Ecto neural progenitor cell (in vitro differentiated cells): Measurements from ENCODE around the gene KIF26A.
A peak's percentile ranks its signal among the peaks of the same experiment; 100 is the strongest.
"Not testable (repeated sequence)": the region's sequence is repeated elsewhere in the genome, so short reads cannot be mapped to it uniquely, and the experiment has no call there.

Experiments
- DNase-seq: peaks from one replicate; pipeline ENCODE4 v3.0.0-alpha.2; 2018; ENCODE audit warnings: low spot score

Gene KIF26A

DNA sequence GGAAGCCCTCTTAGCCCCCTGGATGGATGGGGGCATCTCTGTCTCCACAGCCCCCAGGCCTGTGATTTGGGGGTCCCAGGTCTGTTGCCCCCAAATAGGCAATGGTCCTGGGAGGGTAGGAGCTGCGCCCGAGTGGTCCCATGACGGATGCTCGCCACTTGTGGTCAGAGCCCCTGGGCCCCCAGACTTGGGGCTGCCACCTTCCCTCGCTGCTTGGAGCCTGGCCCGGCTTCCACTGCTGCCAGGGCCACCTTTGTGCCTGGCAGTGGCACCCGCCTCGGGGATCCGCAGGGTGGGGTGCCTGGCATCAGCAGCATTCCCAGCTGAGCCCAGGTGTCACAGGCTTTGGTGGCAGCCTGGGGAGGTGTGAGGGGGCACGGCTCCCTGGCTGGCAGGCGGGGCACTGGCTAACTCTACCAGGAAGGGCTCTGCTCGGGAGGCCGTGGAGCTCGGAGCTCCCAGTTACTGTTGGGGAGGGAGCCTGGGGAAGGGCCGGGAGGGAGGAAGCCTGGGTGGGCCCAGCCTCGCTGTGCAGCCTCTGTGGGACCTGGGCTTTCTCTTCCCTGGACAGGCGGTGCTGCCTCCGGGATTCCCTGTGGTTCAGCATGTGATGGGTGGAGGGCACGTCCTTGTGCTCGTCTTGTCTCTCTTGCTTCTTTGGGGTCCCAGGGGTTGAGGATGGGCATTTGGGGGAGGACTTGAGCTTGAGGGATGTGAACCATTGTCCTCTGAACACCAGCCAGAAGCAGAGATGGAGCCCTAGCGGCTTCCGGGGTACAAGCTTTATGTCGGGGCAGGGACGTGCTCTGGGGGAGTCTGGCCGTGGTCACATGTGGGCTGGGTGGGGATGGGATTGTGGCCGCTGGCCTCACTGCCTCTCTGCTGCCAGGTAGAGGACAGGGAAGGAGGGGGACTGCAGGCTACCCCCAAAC is 5.4 kb downstream of the KIF26A start:
- DNase-seq = peak; percentile 39

- DNase-seq = no peak
These were observed 6.0 kb downstream of the KIF26A start for GRCh38 chr14:104144453-104144790.

DNA sequence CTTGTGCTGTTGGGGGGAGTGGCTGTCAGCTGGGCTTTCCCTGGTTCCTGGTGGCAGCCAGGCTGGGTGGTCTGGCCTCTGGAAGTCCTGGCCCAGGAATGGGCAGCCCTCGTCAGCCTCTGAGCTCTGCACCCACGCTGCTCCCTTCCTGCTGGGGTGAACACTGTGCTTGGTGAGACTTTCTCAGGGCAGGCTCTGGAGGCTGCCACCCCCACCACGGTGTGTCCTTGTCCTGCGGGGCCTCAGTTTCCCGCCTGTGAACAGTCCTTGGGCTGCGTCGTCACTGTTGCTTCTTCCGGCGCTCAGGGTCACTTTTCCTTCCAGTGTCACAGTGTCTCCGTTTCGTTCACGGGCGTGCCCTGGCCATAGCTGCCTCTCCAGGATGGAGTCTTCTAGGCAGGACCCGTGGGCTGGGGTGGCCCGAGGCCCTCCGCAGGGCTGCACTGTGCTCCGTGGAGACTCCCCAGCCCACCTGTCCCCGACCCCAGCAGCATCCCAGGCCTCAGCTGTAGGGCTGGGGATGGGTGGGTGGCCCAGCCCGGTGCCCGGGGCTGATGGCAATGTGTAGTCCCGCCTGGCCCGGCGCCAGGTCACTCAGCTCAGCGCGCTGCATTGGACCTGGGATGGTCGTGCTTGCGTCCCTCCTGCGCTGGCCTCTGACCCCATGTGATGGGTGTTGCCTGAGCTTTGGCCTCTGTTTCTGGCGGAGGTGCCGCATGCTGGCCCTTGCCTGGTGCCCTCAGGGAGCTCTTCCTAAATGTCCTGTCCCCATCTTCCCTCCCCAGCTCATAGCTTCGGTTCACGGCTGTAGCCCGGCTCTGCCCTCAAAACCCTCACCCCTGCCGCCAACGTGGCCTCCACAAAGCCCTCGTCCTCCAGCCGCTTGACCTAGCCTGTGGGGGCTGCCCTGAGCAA is 6.8 kb downstream of the KIF26A start:
- peak; percentile 46 for DNase-seq

DNA sequence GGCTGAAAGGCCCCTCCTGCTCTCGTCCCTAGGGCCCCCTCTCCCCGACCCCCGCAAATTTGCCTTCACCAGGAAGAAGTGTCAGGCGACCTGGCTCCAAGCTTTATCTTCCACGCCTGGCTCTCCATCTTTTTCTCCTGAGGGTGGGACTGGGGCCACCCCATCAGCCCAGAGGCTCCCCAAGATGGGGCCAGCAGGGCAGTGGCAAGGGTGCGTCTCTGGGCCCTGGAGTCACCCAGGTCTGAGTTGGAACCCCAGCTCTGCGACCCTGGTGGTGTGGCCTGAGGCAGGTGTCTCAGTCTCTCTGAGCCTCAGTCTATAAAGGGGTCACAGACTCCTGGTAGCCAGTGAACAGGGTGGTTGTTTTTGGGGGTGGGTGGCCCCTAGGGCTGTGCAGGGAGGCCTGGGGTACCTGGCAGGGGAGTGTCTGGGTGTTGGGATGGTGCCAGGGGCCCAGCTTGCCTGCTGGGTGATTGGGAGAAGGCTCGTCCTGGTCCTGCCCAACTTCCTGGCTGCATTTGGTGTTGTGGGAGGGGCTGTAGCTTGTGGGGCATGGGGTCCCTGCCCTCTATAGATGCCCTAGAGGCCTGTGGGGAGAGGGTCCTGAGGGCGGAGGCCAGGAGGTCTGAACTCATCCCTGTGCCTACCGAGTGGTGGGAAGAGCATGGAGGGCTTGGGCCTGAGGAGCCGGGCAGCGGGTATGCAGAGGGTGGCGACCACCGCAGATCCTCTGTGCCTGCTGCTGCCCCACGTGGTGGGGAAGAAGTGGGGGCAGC is 7.6 kb downstream of the KIF26A start:
- DNase-seq = peak; percentile 44

DNA sequence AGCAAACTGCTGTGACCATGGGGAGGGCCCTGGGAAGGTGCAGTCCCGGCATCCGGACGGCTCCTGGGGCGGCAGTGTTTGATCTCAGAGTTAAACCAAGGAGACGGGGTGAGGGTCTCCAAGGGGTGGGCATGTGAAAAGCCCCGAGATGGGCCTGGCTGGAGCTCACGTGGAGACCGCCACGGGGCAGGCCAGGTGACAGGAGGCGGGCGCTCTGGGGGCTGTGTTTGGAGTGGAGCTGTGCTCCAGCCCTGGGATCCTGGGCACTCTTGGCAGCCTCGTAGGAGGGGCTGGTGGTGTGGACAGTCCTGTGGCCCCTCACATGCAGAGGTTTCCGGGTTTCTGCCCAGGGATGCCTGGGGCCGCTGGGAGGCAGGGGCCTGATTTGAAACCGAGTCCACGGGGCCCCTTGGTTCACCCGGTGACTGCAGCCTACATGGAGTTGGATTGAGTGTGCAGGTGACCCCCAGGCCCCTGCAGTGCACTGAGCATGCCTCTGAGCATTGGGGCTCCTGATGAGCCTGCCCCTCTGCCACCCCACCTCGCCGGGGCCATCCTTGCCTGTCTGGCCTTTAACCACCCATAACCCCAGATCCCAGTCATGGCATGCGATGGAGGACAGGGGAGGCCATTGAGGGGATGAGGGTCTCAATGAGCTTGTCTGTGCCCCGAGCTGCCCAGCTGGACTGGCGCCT is 8.4 kb downstream of the KIF26A start:
- peak; percentile 40 for DNase-seq

DNA sequence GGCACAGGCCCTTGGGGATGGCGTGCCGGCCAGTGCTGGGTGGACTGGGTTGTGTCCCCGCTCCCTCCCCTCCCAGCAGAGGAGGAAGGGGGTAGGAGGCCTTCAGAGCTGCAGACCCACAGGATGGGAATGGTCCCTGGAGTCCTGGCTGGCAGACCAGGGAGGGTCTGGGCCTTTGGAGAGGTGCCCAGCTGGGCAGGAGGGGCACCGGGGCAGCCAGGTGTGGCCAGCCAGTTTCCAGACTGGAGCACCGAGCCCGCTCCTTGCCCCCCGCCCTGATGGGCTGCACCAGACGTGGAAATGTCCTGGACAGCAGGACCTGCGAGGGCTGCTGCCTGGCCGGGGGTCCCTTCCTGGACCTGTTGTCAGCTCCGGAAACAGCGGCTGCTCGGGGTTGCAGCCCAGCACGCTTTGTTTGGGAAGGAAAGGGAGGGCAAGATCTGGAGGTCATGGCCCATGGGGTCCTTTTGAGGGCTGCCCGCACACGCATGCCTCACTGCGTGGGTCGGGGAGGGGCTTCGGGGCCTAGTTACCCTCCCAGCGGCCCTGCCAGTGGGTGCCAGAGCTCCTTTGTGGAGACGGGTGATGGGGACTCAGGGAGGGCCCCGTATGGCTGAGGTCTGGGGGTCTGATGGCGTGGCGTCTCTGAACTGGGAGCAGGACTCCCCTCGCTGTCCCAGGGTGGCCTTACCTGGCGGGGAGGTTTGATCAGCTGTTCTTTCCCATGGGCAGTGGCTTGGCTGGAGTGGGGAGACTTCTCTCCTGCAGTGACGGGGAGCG is 9.1 kb downstream of the KIF26A start:
- no peak for DNase-seq

- DNase-seq = no peak
These were observed 10.3 kb downstream of the KIF26A start for GRCh38 chr14:104148433-104149277.

GRCh38 chr14:104149278-104149595 is 10.8 kb downstream of the KIF26A start:
- no peak for DNase-seq

GRCh38 chr14:104149617-104150135 is 11.3 kb downstream of the KIF26A start:
- DNase-seq = peak; percentile 90

- peak; percentile 81 for DNase-seq
These were observed 12.0 kb downstream of the KIF26A start for GRCh38 chr14:104150136-104151025.

GRCh38 chr14:104151026-104151381 is 12.6 kb downstream of the KIF26A start:
- DNase-seq = no peak

DNA sequence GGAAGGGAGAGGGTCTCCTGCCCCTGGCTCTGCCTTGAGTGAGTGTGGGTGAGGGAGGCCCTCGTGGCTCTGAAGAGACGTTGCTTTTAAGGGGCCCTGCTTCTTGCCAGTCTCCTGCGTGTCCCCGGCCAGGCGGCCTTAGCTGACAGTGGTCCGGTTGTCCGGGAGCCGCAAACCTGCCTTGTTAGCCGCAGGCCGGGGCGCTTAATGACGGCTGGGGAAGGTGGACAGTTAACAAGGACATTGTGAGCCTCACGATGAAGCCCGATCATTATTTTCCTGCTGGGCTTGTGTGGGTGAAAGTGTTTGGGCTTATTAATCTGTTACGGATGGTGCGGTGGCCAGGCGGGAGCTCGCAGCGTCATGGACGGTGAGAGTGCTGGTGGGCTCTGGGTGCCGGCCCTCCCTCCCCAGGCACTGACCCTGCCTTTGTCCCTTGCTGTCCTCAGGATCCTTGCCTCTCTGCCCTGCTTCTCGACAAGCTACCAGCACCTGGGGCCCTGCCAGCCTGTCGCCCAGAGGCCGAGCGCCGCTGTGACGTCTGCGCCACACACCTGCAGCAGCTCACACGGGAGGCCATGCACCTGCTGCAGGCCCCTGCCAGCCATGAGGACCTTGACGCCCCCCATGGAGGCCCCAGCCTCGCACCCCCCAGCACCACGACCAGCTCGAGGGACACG is 13.3 kb downstream of the KIF26A start:
- DNase-seq = no peak

GRCh38 chr14:104152246-104152575 is 13.8 kb downstream of the KIF26A start:
- DNase-seq = no peak

GRCh38 chr14:104152686-104153393 is 14.5 kb downstream of the KIF26A start:
- DNase-seq = no peak

- DNase-seq = not testable (repeated sequence)
These were observed 15.0 kb downstream of the KIF26A start for GRCh38 chr14:104153394-104153755.

- DNase-seq = no peak
These were observed 15.9 kb downstream of the KIF26A start for GRCh38 chr14:104154246-104154645.

GRCh38 chr14:104155513-104155912 is 17.1 kb downstream of the KIF26A start:
- no peak for DNase-seq

DNA sequence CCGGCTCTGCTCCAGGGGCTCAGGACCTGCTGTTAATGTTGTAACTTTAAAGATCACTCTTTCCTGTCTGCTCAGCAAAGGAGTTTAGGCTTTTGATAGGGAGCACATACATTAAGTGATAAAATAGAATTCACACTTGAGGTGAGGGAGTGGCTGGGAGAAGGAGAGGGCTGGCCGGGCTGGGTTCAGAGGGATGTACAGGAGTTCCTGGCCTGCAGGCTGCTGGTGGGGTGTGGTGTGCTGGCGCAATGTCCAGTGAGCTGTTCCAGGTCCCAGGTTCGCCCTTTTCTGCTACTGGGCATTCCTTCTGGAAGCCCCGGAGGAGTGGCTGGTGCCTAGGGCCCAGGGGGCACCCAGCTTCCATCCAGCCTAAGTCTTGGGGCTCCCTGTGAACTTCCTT is 17.8 kb downstream of the KIF26A start:
- DNase-seq = no peak
